HS-27A (cell line): ENCODE measurements around the gene RBM23.
"Not testable (repeated sequence)": the region's sequence is repeated elsewhere in the genome, so short reads cannot be mapped to it uniquely, and the experiment has no call there.

Experiments
- DNase-seq: peaks from one replicate; pipeline ENCODE4 v3.0.0-alpha.2; 2012; ENCODE audit warnings: low read depth, missing footprints

The RBM23 gene

GRCh38 chr14:22915886-22916521 is 2.9 kb downstream of the RBM23 start:
- DNase-seq, result no peak

DNA sequence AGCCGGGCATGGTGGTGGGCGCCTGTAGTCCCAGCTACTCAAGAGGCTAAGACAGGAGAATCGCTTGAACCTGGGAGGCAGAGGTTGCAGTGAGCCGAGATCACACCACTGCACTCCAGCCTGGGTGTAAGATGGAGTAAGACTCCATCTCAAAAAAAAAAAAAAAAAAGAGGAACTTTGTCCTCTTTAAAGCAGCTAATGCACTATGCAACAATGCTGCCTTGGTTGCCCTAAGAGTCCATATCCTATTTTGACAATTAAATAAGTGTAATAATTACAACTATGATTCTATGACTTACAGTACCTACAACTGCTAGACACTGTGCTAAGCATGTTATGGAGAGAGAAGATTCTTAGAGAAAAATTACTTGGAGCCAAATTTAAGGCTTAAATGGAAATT is 4.1 kb downstream of the RBM23 start:
- not testable (repeated sequence) for DNase-seq

DNA sequence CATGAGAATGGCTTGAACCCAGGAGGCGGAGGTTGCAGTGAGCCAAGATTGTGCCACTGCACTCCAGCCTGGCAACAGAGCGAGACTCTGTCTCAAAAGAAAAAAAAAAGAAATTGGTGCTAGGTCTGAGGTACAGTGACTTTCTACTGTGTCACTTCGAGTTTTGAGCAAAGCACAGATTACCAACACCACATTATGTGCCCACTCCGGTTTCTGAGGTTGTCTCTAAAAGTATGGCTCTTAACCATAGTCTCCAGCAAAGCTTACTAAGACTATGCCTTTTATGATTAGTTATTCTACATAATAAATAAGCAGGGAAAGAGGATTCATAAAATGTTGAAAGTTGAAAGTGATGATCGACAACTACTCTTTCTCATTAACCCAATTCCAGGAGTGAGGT is 8.0 kb downstream of the RBM23 start:
- DNase-seq, result no peak

- DNase-seq, result no peak
These were observed 10.3 kb downstream of the RBM23 start for GRCh38 chr14:22908601-22909000.

DNA sequence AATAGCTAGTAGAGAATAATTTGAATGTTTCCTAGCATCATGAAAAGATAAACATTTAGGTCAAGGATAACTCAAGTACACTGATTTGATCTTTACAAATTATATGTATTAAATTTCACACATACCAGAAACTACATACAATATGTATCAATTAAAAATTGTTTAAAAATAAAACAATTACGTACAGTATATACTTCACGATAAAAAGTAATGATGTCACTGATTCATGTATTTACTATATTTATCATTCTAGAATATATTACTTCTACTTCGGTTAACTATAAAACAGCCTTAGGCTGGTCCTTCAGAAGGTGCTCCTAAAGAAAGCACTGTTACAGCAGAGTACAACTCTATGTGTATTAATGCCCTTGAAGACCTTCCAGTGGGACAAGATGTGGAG is 11.5 kb downstream of the RBM23 start:
- DNase-seq, result no peak

GRCh38 chr14:22906073-22906472 is 12.9 kb downstream of the RBM23 start:
- DNase-seq, result no peak

- DNase-seq, result no peak
These were observed 13.3 kb downstream of the RBM23 start for GRCh38 chr14:22905627-22906026.

GRCh38 chr14:22903742-22904087 is 15.2 kb downstream of the RBM23 start:
- DNase-seq, result no peak

GRCh38 chr14:22901799-22902198 is 17.1 kb downstream of the RBM23 start:
- DNase-seq, result no peak

DNA sequence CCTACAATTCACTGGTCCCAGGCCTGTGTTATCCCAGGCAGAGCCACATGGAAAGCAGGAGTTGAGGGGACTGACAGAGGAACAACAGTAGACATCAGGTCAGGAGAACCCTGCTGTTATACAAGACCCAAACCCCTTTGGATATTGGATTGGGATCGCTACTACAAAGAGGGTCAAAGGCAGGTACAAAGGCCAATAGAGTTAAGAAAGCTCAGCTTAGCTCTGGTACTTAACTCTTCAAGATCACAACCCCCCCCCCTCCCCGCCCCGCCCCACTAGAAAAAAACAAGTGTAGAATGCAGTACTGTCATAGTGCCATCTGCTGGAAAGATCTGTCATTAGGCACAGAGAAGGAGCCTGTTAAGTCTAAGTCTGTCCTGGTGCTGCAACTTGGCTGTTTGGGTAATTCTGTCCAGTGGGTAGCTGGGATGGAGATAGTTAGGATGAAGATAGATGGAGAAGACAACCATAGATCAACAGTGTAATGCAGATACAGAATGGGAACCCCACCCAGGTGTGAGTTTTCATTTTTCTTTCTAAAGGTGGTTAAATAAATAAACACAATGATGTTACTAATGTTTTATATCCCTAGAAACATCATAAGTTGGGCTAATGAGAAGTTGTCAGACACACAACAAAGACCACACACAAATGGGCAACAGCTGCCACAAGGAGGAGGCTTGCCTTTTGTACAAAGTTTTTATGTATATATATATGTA is 18.7 kb downstream of the RBM23 start:
- peak; percentile 54 for DNase-seq

DNA sequence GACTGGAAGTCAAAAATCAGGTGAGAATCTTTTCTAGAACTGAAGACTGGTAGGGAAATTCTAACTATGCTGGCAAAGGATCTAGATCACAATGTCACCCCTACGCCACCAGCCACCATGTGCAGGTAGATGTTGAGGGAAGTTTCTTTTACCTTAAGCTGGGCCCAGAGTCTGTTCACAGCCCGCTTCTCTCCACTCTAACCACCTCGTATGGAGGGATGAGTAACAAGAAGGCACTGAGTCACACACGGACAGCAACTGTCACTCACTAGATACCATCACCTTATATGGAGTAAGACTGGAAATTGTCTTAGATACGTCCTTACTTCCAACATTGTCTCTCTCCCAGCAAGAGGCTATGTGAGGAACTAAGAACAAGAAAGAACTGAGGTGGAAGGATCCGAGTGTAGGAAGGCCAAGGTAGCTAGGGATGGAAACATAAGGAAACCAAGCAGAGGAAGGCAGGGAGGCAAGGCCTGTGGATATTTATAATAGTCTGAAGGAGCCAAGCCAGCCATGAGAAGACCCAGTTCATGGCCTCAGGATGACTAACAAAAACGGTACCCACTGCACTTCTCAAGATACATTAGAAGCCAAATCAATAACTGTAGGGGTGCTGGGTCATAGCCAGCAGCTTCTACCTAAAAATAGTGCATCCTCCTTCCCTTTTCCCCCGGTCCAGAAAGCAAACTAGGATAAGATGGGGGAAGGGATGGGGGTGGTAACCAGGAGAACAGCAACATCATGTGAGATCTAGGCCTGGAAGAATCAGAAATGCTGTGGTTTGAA is 20.5 kb downstream of the RBM23 start:
- DNase-seq, result peak; percentile 31

- no peak for DNase-seq
These were observed 21.6 kb downstream of the RBM23 start for GRCh38 chr14:22897357-22897756.

GRCh38 chr14:22896760-22897159 is 22.2 kb downstream of the RBM23 start:
- no peak for DNase-seq

DNA sequence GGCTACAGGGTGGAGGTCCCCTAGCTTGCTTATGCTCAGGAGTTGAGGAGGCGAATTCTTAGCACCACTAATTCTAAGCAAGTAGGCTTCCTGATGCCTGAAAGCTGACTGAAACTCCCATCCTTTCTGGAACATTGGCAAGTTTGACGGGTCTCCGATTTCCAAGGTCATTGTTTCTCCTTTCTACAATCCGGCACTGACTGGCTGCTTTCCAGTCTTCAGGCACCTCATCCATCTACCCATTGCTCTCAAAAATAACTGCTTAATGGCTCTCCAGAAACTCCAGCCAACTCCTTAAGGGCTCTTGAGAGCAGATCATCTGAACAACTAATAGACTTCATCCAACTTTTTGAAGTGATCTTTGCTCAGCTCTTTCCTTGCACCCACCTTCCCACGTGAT is 22.6 kb downstream of the RBM23 start:
- no peak for DNase-seq

GRCh38 chr14:22895402-22895801 is 23.5 kb downstream of the RBM23 start:
- no peak for DNase-seq

DNA sequence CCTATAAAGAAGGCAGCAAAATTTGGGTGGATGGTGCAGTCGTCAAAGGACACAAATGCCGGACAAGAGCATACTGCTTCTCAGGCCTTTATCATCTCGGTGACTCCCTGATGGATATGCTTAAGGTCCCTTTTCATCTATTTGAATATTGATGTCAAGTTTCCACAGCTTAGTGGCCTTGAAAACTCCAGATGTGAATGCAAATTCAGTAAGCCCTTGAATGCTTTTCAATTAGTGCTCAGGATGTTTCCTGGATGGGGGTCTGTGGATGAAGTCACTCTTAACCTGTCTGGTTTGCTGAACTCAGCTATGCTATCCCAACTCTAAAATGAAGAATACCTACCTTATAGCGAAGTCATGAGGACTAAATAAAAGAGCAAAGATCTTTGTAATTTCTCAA is 25.2 kb downstream of the RBM23 start:
- DNase-seq, result no peak

- DNase-seq, result no peak
These were observed 26.5 kb downstream of the RBM23 start for GRCh38 chr14:22892488-22892887.

GRCh38 chr14:22890416-22890815 is 28.5 kb downstream of the RBM23 start:
- no peak for DNase-seq

DNA sequence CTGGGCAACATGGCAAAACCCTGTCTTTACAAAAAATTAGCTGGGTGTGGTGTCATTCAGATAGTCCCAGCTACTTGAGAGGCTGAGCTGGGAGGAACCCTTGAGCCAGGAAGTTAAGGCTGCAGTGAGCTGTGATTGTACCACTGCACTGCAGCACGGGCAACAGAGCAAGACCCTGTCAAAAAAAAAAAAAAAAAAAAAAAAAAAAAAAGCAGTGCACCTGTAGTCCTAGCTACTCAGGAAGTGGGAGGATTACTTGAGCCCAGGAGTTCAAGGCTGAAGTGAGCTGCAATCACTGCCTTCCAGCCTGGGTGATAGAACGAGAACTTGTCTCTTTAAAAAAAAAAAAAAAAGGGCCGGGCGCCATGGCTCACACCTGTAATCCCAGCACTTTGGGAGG is 30.3 kb downstream of the RBM23 start:
- DNase-seq, result no peak

DNA sequence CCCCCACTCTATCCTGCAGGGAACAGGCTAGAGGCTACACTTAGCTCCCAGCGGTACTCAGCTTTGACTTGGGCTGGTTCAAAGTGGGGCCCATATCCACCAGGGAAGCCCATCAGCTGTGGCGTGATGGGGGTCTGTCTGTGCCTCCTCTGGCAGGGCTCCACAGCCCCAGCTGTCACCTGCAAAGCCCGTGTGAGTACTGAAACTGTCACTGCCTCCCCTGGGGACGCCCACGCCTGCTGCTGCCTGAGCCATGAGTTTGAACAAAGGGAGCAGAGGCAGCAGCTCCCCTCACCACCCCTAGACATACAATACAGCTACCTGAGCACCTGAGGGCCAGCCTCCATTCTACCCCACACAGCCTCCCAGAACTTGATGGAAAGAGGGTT is 31.0 kb downstream of the RBM23 start:
- no peak for DNase-seq

DNA sequence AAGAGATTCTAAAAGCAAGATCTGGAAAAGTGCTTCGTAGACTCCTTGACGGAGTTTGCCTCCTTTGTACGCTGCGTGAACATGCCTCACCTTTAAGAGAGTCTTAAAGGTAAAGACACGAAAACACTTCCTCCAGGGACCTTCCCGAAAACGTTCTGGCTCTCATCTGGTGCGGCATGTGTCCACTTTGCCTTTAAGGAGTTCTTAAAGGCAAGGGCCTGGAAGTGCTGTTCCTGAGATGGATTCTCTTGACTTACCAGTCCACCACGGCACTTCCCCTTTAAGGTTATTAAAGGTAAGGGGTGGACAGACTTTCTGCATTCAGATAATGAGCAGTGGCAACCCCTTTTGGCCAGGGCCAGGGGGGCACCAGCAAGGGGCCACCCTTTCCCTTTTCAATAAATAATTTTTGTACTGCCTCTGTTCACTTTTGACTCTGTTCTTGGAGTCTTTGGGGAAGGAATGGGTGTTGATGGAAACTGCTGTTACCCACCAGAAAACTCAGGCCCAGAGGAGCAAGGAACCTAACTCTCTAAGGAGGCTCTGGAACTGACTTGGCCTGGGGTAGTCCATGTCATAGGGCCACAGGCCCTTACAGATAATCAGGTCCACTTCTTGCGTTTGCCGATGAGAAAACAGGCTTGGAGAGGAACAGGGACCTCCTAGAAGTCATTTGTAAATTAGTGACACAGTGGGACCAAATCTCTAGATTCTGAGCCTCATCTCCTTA is 31.5 kb downstream of the RBM23 start:
- DNase-seq, result peak; percentile 80

- DNase-seq, result peak; percentile 41
These were observed 32.3 kb downstream of the RBM23 start for GRCh38 chr14:22886500-22887259.
